GM19463 (cell line): ENCODE data around the gene ZFPM1.
"Not testable (repeated sequence)": the region's sequence is repeated elsewhere in the genome, so short reads cannot be mapped to it uniquely, and the experiment has no call there.

ENCODE experiments used
- ATAC-seq: cut with Tn5 transposase; IDR thresholded peaks from one replicate; pipeline ENCODE4 v1.9.1; 2021; ENCODE audit warnings: mild to moderate bottlenecking, moderate library complexity; ENCODE audit not compliant: unreplicated experiment

The ZFPM1 gene

GRCh38 chr16:88464447-88465318 lies 11.6 kb downstream of the ZFPM1 start:
- ATAC-seq, result peak; percentile 64

- no peak for ATAC-seq
Observed at GRCh38 chr16:88465387-88465983, 12.4 kb downstream of the ZFPM1 start.

DNA sequence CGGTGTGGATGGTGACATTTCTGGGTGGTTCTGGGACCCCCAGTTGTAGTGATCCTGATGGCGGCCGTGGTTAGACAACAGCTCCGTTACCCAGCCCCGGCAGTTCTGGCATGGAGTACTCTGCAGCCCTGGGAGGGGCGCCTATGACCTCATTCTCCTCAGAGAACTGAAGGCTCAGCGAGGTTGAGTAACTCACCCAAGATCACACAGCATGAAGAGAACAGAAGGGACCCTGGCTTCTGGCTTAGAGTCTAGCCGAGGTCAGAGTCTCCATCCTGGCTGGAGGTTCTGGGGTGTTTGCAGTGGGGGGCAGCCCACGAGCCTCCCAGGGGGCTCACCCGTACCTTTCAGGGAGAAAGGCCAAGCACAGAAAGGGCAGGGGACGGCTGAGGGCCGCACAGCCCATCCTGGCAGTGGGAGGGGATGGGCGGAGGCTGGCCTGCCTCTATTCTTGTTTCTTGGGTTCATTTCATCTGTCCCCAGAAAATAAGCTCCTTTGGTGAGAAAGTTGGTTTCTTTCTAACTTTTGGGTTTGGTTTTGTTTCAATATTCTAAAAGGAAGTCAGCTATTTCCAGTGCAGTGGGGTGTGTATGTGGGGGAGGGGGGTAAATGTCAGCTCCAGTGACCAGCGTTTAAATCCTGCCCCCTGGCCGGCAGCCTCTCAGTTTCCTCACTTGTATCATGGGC lies 13.2 kb downstream of the ZFPM1 start:
- ATAC-seq, result no peak

DNA sequence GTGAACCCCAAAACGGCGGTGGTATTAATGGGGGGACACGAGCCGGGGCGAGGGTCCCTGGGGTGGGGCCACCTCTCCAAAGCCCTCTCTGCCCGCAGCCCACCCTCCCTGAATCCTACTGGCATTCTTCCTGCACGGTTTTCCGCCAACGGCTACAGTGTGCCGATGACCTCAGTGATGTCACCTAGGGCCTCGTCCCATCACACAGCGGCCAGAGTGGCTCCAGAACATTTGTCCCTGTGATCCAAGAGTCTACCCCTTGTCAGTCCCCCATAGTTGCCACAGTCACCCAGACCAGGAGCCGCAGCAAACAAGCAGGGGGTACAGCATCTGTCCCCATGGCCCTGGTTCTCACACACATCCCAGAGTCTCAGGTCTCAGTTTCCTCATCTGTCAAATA lies 13.9 kb downstream of the ZFPM1 start:
- ATAC-seq, result no peak

DNA sequence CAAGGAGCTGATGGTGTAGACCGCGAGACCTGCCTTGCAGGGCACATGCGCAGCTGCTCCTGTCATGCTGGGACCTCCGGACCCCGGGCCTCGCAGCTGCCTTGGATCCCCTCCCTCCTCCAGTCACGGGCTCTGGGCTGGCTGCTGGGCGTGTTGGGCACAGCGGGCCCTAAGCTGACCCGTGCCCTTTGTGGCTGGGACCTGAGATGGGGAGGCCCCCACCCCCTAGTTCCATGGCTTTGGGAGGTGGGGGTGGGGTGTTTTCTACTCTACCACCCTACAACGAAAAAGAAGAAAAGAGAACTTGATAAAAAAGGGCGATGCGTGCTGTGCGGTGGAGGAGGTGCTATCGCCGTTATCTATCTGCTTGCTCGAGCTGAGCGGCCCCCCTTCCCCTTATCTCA lies 14.5 kb downstream of the ZFPM1 start:
- ATAC-seq, result no peak

DNA sequence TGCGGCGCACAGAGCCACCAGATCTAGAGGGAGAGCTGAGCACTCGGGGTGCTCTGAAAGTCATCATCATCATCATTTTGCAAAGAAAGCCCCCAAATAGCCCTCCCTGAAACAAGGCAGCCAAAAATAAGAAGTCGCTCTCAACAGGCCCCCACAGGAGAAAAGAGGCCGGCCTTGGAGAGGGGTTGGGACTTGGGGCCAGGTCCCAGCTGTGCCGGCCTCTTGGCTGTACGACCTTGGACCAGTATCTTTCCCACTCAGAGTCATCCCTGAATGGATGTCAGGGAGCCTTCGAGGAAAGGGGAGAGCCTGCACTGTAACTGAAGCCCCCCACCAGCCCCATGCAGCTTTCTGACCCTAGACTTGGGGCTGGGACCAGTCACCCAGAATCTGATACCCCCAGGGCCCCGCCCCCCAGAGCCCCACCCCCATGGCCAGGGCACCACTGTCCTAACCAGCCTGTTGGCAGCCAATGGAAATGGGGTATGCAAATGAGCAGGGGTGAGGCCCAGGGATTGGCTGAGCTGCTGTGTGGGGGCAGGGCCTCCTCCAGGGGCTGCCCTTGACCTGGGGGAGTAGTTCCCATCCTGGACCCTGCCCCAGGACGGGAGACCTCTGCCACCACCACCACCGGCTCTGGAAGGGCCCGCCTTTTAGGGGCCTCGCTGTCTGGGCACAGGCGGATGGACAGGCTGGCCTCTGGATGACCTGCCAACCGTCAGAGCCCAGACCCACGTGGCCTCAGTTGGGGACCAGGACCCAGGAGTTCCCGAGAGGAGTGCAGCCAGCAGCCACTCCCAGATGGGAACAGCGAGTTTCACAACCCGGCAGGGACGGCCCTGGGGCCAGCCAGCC lies 15.4 kb downstream of the ZFPM1 start:
- no peak for ATAC-seq

DNA sequence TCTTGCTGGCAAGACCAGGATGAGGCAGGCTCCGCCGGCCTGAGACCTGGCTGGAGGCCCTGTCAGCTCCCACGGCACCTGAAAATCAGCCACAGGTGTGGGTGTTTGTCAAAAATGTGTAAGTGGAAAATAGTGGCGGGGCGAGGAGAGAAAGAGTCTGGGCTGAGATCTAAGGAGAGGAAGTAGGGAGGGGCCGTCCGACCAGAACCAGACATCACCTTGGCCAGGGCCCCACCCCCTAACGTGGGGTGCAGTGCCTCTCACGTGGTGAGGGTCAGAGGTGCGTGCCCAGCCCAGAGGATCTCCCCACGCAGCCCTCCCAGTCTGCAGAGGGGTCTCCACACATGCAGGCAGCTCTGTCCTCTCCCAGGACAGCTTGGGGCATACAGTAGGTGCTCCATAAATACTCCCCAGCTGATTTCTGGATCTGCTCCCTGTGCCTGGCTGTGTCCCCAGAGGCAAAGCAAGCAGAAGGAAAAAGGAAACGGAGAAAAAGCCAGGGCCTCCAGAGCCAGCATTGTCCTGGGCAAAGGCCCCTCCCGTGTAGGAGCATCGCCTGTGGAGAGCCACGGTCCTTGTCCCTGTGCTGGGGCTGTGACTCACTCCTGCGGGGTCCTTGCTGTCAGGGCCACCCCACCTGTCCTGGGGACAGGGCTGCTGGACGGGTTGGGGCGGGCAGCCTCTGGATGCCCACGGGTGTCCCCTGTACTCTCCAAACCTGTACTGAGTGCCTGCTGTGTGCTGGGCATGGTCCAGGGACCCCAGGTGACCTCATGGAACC lies 16.7 kb downstream of the ZFPM1 start:
- ATAC-seq, result no peak

- ATAC-seq, result not testable (repeated sequence)
Observed at GRCh38 chr16:88470396-88470680, 17.3 kb downstream of the ZFPM1 start.

- ATAC-seq, result not testable (repeated sequence)
Observed at GRCh38 chr16:88470696-88471095, 17.6 kb downstream of the ZFPM1 start.

GRCh38 chr16:88471115-88471514 lies 18.0 kb downstream of the ZFPM1 start:
- ATAC-seq, result no peak

GRCh38 chr16:88471575-88471974 lies 18.5 kb downstream of the ZFPM1 start:
- ATAC-seq, result no peak

DNA sequence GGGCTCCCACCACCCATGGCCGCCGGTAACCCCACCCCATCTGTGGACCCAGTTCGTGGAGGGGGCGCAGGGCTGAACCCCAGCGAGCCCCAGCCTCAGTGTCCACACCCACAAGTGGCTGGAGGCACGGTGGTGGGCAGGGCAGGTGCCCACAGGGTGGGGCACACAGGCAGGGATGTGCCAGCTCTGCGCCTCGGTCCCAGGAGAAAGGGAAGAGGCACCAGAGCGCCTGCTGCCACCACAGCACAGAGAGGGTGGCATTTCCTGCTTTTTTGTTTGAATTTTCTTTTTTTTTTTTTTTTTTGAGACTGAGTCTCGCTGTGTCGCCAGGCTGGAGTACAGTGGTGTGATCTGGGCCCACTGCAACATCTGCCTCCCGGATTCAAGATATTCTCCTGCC lies 19.0 kb downstream of the ZFPM1 start:
- no peak for ATAC-seq

DNA sequence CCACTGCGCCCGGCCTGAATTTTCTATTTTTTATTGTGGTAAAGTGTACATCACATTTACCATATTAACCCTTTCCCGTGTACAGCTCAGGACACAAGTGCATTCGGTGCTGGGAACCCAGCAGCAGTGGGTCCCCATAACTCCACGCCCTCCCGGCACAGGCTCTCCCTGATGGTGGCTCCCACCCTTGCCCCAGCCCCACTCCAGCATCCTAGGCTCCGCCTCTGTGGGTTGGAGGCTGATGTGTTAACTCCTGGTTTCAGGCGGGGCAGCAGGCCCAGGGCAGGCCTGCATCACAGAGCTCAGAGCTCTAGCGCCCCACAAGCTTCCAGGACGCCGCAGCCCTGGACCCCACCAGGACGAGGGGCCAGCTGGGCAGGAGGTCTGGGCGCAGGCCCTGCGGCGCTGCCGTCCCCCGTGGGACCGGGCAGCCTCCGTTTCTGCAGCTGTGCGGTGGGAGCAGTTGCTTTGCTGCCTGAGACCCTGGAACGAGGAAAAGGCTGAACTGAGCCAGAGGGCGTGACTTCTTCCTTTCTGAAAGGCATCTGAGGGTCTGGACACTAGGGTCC lies 19.6 kb downstream of the ZFPM1 start:
- no peak for ATAC-seq

DNA sequence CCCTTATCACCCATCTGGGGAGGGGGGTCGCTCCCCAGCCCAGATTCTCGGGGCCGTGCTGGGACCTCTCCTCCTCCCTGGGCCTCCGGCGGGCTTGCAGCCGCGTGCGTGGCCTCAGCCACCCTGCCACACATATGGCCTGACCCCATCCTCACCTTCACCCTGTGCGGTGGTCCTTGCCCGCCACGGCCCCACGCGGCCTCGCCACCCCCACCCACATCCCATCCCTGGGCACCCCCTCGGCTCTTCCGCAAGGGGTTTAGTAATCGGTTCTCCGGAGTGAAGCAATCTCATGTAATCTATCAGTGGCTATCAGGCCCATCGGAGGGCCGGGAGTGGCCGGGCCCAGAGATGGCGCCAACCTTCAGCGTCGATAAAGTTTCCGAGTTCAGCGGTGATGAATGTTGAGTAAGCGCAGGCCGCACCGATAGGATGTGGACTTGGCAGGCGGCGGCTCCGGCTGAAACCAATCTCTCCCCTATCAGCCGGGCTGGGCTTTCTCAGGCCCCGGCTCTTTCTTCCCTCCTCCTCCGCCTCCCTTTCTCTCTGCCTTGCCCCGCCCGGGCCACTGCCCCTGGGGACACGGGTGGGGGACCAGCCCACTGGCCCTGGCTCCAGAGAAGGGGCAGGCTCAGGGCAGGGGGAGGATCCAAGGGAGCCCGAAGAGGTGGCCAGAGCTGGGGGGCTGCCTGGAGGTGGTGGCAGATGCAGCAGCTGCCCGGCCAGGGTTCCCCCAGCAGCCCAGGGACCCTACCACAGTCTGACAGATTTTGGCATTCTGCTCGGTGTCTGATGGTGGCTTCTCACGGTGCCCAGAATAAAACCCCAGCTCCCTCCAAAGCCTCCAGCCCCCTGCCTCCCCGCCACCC lies 20.8 kb downstream of the ZFPM1 start:
- ATAC-seq, result no peak

DNA sequence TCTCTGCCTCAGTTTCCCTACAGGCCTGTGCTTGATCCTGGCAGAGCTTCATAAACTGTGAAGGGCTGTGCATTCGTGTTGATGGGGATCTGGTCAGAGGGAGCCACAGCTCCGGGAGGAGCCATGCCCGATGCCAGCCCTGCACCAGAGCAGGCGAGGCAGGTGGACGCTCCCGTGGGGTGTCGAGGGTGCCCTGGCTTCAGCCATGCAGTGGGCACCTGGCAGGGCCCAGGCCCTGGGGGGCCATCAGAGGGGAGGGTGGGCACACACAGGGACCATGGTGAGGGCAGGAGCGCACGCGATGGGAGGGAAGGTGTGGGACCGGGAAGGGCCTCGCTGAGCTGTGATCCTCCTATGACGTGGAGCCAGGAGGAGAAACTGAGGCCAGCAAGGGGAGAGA lies 22.0 kb downstream of the ZFPM1 start:
- ATAC-seq, result no peak

- ATAC-seq, result no peak
Observed at GRCh38 chr16:88476203-88476602, 23.1 kb downstream of the ZFPM1 start.

GRCh38 chr16:88476817-88477397 lies 23.8 kb downstream of the ZFPM1 start:
- no peak for ATAC-seq

GRCh38 chr16:88477631-88478519 lies 24.8 kb downstream of the ZFPM1 start:
- no peak for ATAC-seq
